HTERT RPE-1 (cell line): ENCODE data around the gene DGKD.
"Not testable (repeated sequence)": the region's sequence is repeated elsewhere in the genome, so short reads cannot be mapped to it uniquely, and the experiment has no call there.

Experiments
- in situ Hi-C: fragments of 300-500 bp; cut with MboI; formaldehyde crosslinking; loops from 4 replicates; pipeline ENCODE4 v1.14.3; 2020; ENCODE audit warnings: low sequenced_read_pairs

Gene DGKD

DNA sequence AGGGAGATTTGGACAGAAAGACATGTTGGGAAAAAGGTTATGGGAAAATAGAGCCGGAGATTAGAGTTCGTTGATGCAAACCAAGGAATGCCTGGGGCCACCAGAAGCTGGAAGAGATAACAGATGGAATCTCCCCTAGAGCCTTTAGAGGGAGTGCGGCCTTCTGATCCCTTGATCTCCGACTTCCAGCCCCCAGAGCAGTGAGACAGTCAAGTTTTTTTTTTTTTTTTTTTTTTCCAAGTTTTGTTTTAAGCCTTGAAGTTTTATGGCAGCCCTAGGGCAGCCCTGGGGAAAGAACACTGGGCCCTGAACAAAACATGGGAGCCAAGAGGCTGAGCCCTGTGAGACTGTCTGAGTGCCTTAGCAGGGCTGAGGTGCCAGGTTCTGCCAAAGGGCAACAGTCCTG lies 6.5 kb downstream of the DGKD start:
- in situ Hi-C loops = no loop called here

DNA sequence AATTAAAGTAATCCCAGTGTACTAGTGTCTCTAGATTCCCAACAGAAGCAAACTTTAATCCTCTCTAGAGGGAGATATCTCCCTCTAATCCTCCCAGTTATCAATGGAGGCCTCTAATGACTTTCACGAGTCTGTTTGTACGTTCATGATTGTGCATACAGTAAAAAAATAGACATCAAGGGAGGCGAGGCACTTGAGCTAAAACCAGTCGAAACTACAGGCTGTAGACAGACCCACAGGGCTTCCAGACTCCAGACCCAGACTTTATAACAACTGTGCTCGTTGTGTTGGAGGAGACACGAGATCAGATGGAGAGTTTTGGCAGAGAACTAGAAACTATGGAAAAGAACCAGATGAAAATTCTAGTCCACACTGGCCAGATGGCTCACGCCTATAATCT lies 7.0 kb downstream of the DGKD start:
- in situ Hi-C loops = no loop called here

DNA sequence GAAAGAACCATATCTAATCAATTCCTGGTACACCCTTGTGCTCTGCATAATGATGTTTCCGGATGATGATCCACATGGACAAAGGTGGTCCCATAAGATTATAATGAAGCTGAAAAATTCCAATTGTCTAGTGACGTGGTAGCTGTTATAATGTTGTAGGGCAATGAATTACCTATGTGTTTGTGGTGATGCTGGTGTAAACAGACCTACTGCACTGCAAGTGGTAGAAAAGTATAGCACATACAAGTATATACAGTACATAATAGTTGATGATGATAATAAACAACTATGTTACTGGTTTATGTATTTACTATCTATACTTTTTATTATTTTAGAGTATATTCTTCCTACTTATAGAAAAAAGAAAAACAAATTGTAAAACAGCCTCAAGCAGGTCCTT lies 8.4 kb downstream of the DGKD start:
- in situ Hi-C loops = no loop called here

DNA sequence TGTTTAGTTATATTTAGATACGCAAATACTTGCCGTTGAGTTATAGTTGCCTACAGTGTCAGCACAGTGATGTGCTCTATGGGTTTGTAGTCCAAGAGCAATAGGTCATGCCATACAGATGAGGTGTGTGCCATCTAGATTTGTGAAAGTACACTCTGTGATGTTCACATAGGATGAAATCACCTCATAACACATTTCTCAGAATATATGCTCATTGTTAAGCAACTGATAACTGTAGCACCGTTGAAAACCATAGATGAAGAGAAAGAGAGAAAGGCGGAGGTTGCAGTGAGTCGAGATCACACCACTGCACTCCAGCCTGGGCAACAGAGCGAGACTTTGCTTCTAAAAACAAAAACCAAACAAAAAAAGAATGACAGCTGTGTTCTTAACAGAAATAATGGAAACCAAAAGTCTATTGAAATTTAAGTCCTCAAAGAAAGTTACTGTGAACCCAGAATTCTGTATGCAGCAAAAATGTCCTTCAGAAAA lies 9.5 kb downstream of the DGKD start:
- in situ Hi-C loops = no loop called here

DNA sequence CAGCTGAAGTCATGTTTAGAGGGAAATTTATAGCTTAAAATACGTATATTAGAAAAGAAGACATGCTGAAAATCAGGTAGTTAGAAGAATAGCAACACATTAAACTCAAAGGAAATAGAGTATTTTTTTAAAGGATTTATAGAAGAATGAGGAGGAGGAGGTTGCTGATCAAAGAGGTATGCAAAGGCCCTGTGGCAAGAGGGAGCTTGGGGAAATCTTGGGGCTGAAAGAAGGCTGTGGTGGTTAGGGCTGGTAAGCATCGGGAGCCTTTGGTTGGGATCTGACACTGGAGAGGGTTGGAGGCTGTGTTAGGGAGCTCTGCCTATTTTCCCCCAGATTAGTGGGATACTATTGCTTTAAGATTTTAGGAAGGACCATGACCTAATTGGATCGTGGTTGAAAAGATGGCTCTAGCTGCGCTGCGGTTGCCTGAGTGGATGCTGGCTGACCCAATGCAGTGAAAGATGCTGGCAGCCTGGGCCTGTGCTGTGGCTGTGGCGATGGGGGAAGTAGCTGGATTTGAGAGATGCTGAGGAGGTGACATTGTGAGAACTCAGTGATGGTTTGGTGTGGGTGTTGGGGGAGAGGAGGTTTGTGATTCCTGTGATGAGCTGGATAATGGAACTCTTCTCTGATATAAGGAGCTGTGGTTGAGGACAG lies 11.7 kb downstream of the DGKD start:
- in situ Hi-C loops = no loop called here

DNA sequence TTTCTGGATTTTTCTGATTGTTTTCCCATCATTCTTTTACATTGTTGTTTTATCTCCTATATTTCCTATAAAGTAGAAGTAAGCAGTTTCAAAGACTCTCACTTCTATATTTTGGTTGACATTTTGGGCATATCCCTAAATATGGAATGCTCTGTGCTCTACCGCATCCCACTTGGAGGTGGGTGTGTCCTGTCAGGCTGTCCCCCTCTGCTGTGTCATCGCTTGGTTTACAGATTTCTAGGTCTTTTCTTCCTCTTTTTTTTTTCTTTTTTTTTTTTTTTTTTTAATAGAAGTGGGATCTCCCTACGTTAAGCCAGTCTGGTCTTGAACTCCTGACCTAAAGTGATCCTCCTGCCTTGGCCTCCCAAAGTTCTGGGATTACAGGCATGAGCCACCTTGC lies 13.3 kb downstream of the DGKD start:
- in situ Hi-C loops = no loop called here

DNA sequence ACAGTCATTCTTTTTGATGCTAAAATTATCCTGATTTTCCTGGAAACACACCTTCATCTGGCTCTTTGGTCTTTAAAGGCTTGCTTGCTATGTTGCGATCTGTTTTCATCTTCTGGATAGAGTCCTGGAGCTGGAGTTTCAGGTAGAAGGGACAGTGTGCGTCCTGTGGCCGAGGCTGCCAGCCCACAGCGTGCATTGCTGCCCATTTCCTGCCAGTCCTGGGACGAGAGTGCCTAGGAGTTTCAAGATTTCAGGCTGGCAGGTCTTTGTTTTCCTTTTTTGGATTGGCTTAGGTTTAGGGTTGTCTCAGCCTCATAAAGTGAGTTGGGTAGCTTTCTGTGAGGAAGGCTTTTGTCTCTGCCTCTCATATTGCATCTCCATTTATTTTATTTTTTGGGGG lies 14.5 kb downstream of the DGKD start:
- in situ Hi-C loops = no loop called here

DNA sequence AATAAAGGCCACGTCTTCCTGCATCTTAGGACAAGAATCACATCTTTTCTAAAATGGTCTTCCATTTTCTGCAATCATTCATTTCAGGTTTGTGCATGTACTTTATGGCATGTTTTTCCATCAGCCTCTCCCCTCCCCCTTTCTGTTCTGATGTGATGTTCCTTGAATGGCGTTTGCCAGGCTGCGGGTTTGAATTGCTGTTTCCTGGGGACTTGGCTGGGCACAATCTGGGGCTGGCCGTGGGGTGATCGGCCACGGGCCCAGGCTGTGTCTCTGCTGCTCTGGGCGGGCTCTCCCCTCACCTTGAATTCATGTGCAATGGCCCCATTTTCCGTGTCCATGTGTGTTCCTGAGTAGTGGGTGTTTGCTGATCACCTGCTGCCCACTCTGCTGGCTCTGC lies 15.2 kb downstream of the DGKD start:
- in situ Hi-C loops = no loop called here

DNA sequence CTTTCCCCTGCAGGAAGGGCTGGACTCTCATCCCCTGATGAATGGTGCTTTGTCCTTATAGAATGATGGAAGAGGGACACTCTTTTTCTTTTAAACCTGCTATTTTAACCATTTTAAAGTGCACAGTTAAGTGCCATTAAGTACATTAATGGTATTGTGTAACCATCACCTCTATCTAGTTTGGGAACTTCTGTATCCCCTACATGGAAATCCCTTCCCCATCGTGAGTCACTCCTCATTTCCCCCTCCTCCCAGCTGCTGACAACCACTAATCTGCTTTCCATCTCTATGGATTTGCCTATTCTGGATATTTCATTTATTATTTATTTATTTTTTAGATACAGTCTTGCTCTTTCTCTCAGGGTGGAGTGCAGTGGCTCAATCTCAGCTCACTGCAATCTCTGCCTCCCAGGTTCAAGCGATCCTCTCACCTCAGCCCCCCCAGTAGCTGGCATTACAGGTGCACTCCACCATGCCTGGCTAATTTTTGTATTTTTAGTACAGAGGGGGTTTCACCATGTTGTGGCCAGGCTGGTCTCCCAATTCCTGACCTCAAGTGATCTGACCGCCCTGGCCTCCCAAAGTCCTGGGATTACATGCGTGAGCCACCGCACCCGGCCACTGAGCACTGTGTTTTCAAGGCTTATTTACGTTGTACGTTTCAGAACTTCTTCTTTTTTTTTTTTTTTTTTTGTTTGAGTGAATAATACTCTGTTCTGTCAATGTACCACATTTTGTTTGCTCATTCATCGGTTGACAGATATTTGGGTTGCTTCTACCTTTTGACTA lies 15.8 kb downstream of the DGKD start:
- in situ Hi-C loops = no loop called here

DNA sequence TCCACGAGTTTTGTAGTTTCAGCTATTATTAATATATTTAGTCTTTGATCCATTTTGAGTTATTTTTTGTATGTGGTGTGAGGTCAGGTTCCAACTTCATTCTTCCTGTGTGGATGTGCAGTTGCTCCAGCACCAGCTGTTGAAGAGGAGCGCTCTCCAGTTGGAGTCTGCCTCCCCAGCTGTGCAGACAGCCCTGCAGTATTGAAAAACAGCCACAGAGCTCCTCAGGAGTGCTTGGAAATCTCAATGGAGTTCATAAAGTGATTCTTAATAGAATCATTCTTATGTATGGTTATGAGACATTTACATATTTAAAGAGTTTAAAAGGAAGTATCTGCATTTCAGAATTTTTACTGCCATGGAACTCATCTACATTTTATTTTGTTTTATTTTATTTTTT lies 17.3 kb downstream of the DGKD start:
- in situ Hi-C loops = no loop called here

DNA sequence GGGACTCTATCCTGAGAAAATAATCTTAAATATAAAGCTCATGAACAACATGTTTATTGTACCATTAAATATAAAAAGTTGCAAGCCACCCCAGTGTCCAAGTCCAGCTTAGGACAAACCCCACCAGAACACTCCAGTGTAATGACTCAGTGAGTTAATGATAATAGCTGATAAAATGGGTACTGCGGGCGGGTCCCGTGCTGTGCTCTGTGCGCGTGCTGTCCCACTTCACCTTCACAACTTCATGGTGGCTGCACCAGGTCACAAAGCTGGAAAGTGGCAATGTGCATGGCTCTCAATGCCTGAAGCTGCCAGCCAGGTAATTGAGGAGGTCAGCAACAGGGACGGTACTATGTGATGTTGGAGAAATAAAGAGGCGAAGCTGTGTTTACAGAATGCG lies 18.6 kb downstream of the DGKD start:
- in situ Hi-C loops = no loop called here

DNA sequence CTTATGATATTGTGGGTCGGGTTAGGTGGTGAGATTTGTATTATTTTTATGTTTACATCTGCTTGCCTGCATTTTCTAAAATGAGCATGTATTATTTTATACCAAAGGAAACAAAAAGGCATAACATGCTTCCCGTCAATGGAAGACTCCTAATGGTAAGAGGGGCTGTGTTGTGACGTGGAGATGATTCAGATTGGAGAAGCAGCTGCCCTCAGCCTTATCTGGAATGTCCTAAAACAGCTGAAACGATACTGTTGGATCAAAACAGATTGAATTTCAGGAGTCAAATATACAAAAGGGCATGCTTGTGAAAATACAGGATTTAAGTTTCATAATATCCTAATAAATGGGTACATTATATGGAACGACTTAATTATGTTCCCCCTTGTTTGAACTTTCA lies 19.0 kb downstream of the DGKD start:
- in situ Hi-C loops = no loop called here

DNA sequence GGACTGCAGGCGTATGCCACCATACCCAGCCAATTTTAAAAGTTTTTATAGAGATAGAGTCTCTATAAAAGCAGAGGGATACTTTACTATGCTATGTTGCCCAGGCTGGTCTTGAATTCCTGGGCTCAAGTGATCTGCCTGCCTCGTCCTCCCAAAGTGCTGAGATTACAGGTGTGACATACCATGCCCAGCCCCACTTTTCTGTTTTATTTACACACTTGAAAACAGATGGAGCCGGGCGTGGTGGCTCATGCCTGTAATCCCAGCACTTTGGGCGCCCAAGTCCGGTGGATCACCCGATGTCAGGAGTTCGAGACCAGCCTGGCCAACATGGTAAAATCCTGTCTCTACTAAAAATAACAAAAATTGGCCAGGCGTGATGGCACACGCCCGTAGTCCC lies 20.5 kb downstream of the DGKD start:
- in situ Hi-C loops = not testable (repeated sequence)

DNA sequence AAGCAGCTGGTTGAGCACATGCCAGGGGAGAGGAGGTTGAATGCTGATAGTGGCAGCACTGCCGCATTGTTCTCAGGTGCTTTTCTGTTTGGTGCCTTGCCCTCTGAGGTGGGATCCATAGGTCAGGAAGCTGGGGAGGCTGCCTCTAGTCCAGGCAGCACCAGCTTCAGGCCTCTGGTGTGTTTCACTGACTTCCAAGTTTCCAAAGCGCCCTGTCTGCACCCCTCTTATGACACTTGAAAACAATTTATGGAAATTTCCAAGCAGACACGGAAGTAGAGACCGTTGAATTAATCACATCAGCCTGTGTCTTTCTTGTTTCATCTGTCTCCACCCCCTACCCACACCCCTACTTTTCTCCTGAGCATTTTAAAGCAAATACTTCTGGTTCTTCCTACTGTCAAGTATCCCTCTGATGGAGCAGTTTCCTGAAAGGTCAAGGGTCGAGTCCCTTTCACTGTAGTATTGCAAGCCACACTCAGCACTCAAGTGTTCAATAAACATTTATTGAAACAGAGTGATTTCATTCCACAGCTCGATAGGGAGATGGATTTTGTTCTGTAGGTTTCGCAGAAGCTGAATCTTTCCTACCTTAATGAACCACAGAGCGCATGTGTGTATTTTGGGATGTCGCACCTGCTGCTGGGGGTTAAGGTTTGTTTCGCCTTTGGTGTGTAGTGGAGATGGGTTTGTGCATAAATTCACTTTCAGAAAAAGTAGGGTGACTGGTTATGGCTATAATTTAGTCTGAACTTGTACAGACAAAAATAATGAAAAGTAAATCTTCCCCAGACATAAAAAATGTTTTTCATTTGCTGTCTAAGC lies 21.4 kb downstream of the DGKD start:
- in situ Hi-C loops = no loop called here

DNA sequence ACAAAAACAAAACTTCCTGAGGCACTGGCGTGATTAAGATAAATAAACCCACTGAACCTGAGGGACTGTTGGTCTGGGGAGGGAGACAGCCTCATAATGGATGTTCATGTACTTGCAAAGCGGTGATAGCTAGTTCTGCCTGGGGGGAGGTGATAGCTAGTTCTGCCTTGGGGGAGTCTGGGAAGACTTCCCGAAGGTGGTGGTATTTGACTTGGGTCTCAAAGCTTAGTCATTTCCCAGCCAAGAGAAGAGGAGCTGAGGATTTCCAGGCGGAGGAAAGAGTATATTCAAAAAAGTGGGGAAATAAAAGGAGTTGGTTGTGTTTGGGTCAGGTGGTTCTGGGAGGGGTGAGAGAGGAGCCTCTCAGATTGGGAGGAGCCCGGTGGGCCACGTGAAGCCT lies 24.7 kb downstream of the DGKD start:
- in situ Hi-C loops = no loop called here

DNA sequence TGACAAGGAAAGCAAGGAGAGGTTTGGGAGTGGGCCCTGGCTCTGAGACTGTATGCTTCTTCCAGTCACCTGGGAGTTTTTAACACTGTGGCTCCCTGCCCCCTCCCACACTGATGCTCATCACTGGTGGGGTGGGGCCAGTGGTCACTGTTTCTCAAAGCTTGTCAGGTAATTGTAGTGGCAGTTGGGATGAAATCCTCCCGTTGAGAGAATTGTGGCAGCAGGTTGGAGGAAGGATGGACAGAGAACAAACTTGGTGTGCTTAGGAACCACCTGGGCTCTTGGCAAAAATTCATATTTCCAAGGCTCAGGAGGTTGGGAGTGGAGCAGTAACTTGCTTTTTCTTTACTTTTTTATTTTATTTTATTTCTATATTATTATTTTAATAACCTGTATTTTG lies 25.1 kb downstream of the DGKD start:
- in situ Hi-C loops = no loop called here

DNA sequence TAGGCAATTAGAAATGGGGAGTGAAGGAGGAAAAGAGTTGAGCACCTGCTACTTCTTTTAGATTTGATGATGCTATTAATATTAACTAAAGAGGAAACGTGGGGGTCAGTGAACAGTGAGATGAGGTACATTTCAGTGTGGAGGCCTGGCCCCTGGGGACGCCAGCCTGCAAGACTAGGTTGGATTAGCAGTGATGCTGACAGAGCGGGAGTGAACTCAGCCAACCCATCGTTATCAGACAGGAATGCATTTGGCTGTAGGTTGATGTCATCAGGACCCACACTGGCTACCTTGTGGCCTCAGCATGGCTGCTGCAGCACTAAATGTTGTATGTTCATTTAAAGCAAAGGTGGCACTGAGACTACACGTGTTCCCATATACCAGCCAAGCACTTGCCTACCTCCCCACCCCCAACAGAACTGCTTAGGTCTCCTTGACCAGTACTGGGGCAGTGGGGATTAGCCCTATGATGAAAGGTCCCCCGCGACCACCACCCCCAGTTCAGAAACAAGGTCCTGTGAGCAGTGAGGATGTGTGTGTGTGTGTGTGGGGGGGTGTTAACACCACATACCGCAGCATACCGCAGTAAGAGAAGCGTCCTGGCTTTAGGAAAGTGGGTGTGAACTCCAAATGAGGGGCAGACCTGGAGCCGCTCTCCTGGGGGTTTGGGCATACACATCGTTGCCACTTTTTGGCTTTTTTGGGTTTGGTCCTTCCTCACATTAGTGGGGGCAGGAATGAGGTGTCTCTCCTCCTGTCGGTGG lies 26.0 kb downstream of the DGKD start:
- in situ Hi-C loops = no loop called here

DNA sequence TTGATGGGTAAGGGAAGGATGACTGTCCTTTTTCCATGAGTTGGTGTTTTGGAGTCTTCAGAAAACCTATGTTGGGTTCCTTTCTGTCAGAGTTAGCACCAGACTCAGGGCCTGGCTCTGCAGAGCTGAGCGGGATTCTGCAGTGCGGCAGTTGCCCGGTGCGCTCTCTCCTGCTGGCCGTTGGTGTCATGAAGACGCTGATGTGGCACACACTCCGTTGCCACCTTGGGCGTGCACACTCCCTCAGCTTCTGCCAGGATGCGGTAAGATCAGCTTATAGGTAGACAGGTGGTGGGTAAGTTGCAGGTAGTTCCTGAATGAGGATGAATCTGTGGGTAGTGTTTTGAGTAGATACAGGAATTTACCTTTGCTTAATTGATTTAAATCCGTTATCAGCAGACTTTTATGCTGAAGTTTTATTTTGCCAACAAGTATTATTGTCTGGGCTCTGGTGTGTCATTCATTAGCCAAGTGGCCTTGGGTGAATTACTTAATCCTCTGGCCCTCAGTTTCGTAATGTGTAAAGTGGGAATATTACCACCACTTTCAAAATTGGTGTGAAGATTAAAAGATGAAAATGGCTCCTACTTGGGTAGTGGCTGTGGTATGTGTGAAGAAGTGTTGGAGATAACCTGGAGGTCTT lies 26.8 kb downstream of the DGKD start:
- in situ Hi-C loops = no loop called here

DNA sequence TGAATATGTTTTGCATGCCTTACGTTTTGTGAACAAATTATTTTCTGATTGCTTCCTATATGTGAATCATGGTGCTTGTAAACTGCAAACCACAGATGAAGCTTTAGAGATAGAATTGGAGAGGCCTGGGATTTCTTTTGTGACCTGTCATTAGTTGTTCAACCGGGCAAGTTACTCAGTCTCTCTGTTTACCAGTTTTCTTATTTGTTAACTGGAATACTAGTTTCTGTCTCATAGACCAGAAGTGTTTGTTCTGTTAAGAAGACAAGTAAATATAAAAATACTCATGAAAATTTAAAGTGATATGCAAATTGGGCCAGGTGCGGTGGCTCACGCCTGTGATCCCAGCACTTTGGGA lies 27.3 kb downstream of the DGKD start:
- in situ Hi-C loops = no loop called here

DNA sequence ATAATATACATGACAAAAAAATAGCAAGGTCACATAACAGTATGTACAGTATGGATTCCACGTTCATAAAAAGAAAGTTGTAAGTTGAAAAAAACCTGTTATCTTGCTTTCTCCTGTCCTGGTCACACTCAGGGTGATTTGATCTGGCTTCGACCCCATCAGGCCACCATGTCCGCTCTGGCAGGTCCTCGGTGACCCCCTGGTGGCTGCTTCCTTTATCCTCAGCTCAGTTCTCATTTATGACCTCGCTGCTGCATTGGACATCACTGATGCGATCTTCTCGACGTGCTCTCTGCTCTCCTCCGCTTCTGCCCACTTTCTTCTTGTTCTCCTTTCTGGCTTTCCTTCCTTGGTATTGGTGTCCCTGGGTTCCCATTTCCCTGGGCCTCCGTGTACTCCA lies 29.7 kb downstream of the DGKD start:
- in situ Hi-C loops = no loop called here
